Breast epithelium (tissue), 4 donors: ENCODE measurements around the gene MESP1. TPM values are rescaled to one million over a fixed set of nuclear protein-coding genes. Genes with fewer than 3 reads are reported as not detected.

ENCODE experiments used
- DNase-seq, 2 donors: peaks; one replicate each; pipeline ENCODE4 v3.0.0-alpha.2; 2019; ENCODE audit warnings: low spot score in 2 of 2
- H3K27ac ChIP-seq, 2 donors: fragments of 200-600 bp; sonication (generic) in 1 of 2; one replicate each; pipeline ENCODE4 v1.5.1; 2016 to 2019; ENCODE audit warnings: mild to moderate bottlenecking in 1 of 2
- H3K27me3 ChIP-seq, 2 donors: fragments of 200-600 bp; sonication (generic) in 1 of 2; one replicate each; pipeline versions ENCODE4 v1.5.1 to v1.6.0; 2017 to 2019; ENCODE audit warnings: control low read depth in 1 of 2, mild to moderate bottlenecking in 1 of 2
- H3K36me3 ChIP-seq: fragments of 200-600 bp; one replicate; pipeline ENCODE4 v1.5.1; 2019
- H3K4me1 ChIP-seq, 2 donors: fragments of 200-600 bp; sonication (generic); one replicate each; pipeline ENCODE4 v1.5.1; 2016 to 2019; ENCODE audit warnings: control low read depth in 1 of 2
- H3K4me3 ChIP-seq, 3 donors: fragments of 200-600 bp; sonication (generic); 1 replicate in 2 of 3; 2 replicates in 1 of 3; pipeline ENCODE4 v1.5.1; 2016 to 2019; ENCODE audit warnings: mild to moderate bottlenecking in 3 of 3, moderate library complexity in 2 of 3
- H3K9me3 ChIP-seq, 2 donors: fragments of 200-600 bp; sonication (generic) in 1 of 2; one replicate each; pipeline ENCODE4 v1.5.1; 2016 to 2019; ENCODE audit warnings: control low read depth in 1 of 2
- CTCF ChIP-seq, 3 donors: fragments of 450-650 bp; IDR thresholded peaks; one replicate each; pipeline ENCODE4 v1.5.1; 2016 to 2017; ENCODE audit warnings: antibody characterized with exemption in 3 of 3, mild to moderate bottlenecking in 3 of 3, moderate library complexity in 3 of 3
- POLR2A ChIP-seq: fragments of 450-650 bp; IDR thresholded peaks from one replicate; pipeline ENCODE4 v1.6.1; 2016; ENCODE audit warnings: antibody characterized with exemption, mild to moderate bottlenecking, moderate library complexity
- POLR2AphosphoS5 ChIP-seq, 3 donors: sonication (generic); formaldehyde crosslinking; IDR thresholded peaks; one replicate each; pipeline ENCODE4 v1.6.1; 2017; ENCODE audit warnings: antibody characterized with exemption in 3 of 3
- intact Hi-C: fragments of 100-400 bp; cut with DNase I; formaldehyde crosslinking; loops from one replicate; pipeline ENCODE4 v1.15.1; 2023; ENCODE audit warnings: low total_unique reads
- total RNA-seq, 3 donors: library from RNA; depleted of rRNA; stranded (reverse); fragments of >200 nt; gene quantifications; one replicate each; pipeline ENCODE4 v1.1.0, GENCODE V29; 2016

The MESP1 gene
- total RNA-seq, 3 donors from 2014 or later = 5.9 to 12.8 (median 6.2) TPM

- Histone ChIP-seq H3K4me1 (no peaks in the 10 kb centered on the region), H3K36me3 (no peaks in the 10 kb centered on the region), H3K9me3 (no peaks in the 10 kb centered on the region), H3K27me3 (no peaks in the 10 kb centered on the region), H3K27ac (peak overlapping the region; percentile 26 to 75), H3K4me3 (peak overlapping the region; percentile 40 to 67 (median 44))
- TF ChIP-seq POLR2AphosphoS5 (IDR thresholded peaks at IDR 0.05) (no peak), CTCF (IDR thresholded peaks at IDR 0.05) (no peak), POLR2A (no peak)
- intact Hi-C loops = no loop called here
- no peak for DNase-seq
Observed at GRCh38 chr15:89775815-89776214, 24.8 kb upstream of the MESP1 start.

- H3K27ac ChIP-seq = peak overlapping the region; percentile 58 to 75
- no peaks in the 10 kb centered on the region for H3K9me3 ChIP-seq
- no peaks in the 10 kb centered on the region for H3K27me3 ChIP-seq
- no peaks in the 10 kb centered on the region for H3K4me1 ChIP-seq
- intact Hi-C loops = no loop called here
- no peak for DNase-seq
- H3K4me3 ChIP-seq = no peak overlapping the region
- TF ChIP-seq POLR2AphosphoS5 (IDR thresholded peaks at IDR 0.05) = peak in 1 of 3 donors; percentile 27
- TF ChIP-seq CTCF (IDR thresholded peaks at IDR 0.05) = no peak
- no peaks in the 10 kb centered on the region for H3K36me3 ChIP-seq
Observed at GRCh38 chr15:89774492-89774891, 23.4 kb upstream of the MESP1 start.

- no peak overlapping the region for H3K4me3 ChIP-seq
- H3K27me3 ChIP-seq = no peaks in the 10 kb centered on the region
- TF ChIP-seq CTCF (IDR thresholded peaks at IDR 0.05) (peak in 1 of 3 donors; percentile 32), POLR2A (no peak), POLR2AphosphoS5 (IDR thresholded peaks at IDR 0.05) (no peak)
- no peak overlapping the region for H3K27ac ChIP-seq
- H3K9me3 ChIP-seq = no peaks in the 10 kb centered on the region
- no peaks in the 10 kb centered on the region for H3K4me1 ChIP-seq
- DNase-seq = no peak
- intact Hi-C loops = no loop called here
- H3K36me3 ChIP-seq = no peaks in the 10 kb centered on the region
Observed at GRCh38 chr15:89772932-89773583, 22.0 kb upstream of the MESP1 start.

- H3K36me3 ChIP-seq = no peaks in the 10 kb centered on the region
- no peaks in the 10 kb centered on the region for H3K9me3 ChIP-seq
- no peaks in the 10 kb centered on the region for H3K27me3 ChIP-seq
- H3K27ac ChIP-seq = peak overlapping the region; percentile 33 to 44
- DNase-seq = no peak
- no peak overlapping the region for H3K4me3 ChIP-seq
- intact Hi-C loops = no loop called here
- TF ChIP-seq POLR2AphosphoS5 (IDR thresholded peaks at IDR 0.05) (no peak), POLR2A (no peak), CTCF (IDR thresholded peaks at IDR 0.05) (no peak)
- H3K4me1 ChIP-seq = peaks cover 0 to 8% of the 10 kb centered on the region in 2 donors
Observed at GRCh38 chr15:89770041-89770440, 19.0 kb upstream of the MESP1 start.

- Histone ChIP-seq H3K36me3 (no peaks in the 10 kb centered on the region), H3K27ac (peak overlapping the region; percentile 4 to 36), H3K4me1 (peaks cover 0 to 8% of the 10 kb centered on the region in 2 donors), H3K27me3 (no peaks in the 10 kb centered on the region), H3K4me3 (no peak overlapping the region), H3K9me3 (no peaks in the 10 kb centered on the region)
- intact Hi-C loops = no loop called here
- DNase-seq = no peak
- no peak for TF ChIP-seq POLR2A
Observed at GRCh38 chr15:89769366-89769765, 18.3 kb upstream of the MESP1 start.
